Stimulated activated naive B cell treated with anti-CD40 and anti-IgM and Interleukin-4, amounts not matched to agents 10 μg/mL and 1 μg/mL and 100 μg/mL, for 72 hours (primary cell): ENCODE measurements around the gene TOP2A.

Source experiments
- ATAC-seq, 2 donors: fragments of 150-1000 bp; cut with Tn5 transposase; replicated peaks; 2 replicates each; pipeline ENCODE4 v1.10.0; 2021; ENCODE audit warnings: moderate library complexity in 1 of 2
- DNase-seq: peaks from one replicate; pipeline ENCODE4 v3.0.0; 2021
- H3K27ac Mint-ChIP-seq: one replicate; pipeline ENCODE4 v1.8.0; 2022; ENCODE audit warnings: mild to moderate bottlenecking, mixed read lengths
- H3K27me3 Mint-ChIP-seq, 2 donors: one replicate each; pipeline ENCODE4 v1.8.0; 2022; ENCODE audit warnings: mixed read lengths in 2 of 2
- H3K36me3 Mint-ChIP-seq, 2 donors: one replicate each; pipeline ENCODE4 v1.8.0; 2022; ENCODE audit warnings: mixed read lengths in 2 of 2, mild to moderate bottlenecking in 1 of 2
- H3K4me1 Mint-ChIP-seq, 2 donors: one replicate each; pipeline ENCODE4 v1.8.0; 2022; ENCODE audit warnings: mixed read lengths in 2 of 2, mild to moderate bottlenecking in 1 of 2
- H3K4me3 Mint-ChIP-seq, 2 donors: one replicate each; pipeline ENCODE4 v1.8.0; 2022; ENCODE audit warnings: mild to moderate bottlenecking in 2 of 2, mixed read lengths in 2 of 2, moderate library complexity in 1 of 2
- H3K9me3 Mint-ChIP-seq, 2 donors: one replicate each; pipeline ENCODE4 v1.8.0; 2022; ENCODE audit warnings: mixed read lengths in 2 of 2, mild to moderate bottlenecking in 1 of 2

Gene TOP2A

DNA sequence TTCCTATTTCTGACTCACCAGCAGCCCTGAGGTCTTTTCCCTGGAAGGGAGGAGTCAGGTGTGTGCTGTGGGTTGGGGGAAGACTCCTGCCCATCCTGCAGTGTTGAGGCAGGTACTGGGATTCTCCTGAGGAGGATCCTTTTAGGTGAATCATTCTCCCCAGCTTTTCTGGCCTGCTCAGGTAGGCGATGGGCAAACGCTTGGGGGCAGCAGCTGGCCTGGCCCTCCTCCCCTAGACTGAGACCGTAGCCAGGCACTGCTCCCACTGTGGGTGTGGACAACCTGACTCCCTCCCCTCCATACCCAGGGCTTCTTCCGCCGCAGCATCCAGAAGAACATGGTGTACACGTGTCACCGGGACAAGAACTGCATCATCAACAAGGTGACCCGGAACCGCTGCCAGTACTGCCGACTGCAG is 68.2 kb downstream of the TOP2A start:
- DNase-seq (no peak), ATAC-seq (no peak)
- Mint-ChIP-seq H3K4me3 (no peak overlapping the region), H3K36me3 (peaks cover 36 to 52% of the 10 kb centered on the region in 2 donors), H3K9me3 (no peaks in the 10 kb centered on the region), H3K27ac (no peak overlapping the region), H3K27me3 (no peaks in the 10 kb centered on the region), H3K4me1 (peaks cover 69 to 96% of the 10 kb centered on the region in 2 donors)

DNA sequence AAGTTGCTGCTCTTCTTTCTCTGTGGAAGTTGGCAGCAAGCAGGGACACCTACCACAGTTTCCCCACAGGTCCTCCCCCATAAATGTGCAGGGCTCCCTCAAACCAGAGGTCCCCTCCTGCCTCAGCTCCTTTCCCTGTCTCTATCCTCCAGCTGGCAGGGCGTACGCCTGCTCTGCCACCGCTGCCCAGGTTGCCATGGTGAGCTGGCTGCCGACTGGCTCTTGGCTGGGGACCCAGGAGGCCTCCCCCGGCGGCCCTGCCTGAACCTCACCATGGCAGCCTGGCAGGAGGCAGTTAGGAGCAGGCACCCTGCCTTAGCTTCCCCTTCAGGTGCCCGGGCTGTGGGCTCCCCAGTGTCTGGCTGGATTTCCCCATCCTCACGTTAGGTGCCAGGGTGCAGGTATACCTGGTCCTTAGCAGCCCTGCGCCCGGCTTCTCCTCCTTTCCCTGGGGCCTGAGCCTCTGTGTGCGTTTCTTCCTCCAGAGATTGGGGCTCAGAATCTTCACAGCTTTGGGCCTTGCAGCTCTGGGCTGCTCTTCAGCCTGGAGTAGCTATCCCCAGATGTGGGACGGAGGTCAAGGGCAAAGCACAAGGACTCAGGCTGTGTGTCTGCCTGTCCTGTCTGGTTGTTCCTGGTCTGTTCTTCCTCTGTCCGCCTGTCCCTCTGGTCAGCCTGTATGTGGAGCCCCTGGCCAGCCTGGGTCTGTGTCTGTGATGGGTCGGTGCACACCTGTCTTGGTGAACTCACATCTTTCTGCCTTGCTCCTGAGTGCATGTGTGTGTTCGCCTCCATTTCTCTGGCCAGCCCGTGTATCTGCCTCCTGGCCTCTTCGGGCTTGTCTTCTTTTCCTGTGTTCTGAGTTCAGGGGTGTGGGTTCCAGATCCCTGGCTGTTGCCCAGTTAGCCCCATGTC is 68.9 kb downstream of the TOP2A start:
- no peaks in the 10 kb centered on the region for H3K27me3 Mint-ChIP-seq
- H3K4me1 Mint-ChIP-seq = peaks cover 71 to 98% of the 10 kb centered on the region in 2 donors
- no peaks in the 10 kb centered on the region for H3K9me3 Mint-ChIP-seq
- H3K36me3 Mint-ChIP-seq = peaks cover 32 to 50% of the 10 kb centered on the region in 2 donors
- peak overlapping the region; percentile 26 for H3K27ac Mint-ChIP-seq
- ATAC-seq (no peak), DNase-seq (no peak)
- no peak overlapping the region for H3K4me3 Mint-ChIP-seq

DNA sequence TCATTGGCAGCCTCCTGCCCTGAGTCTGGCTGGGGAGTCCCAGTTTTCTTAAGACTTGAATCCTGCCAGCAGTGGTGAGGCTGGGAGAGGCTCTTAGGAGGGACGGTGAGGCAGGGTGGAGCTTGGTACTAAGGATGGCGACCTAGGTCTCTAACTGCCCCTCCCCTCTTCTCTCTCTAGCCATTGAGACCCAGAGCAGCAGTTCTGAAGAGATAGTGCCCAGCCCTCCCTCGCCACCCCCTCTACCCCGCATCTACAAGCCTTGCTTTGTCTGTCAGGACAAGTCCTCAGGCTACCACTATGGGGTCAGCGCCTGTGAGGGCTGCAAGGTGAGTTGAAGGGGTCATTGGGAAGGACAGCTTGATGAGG is 69.6 kb downstream of the TOP2A start:
- Mint-ChIP-seq H3K9me3 (no peaks in the 10 kb centered on the region), H3K4me3 (no peak overlapping the region), H3K36me3 (peaks cover 33 to 50% of the 10 kb centered on the region in 2 donors), H3K27me3 (no peaks in the 10 kb centered on the region), H3K27ac (peak overlapping the region; percentile 37), H3K4me1 (peaks cover 77 to 99% of the 10 kb centered on the region in 2 donors)
- DNase-seq (no peak), ATAC-seq (no peak)

DNA sequence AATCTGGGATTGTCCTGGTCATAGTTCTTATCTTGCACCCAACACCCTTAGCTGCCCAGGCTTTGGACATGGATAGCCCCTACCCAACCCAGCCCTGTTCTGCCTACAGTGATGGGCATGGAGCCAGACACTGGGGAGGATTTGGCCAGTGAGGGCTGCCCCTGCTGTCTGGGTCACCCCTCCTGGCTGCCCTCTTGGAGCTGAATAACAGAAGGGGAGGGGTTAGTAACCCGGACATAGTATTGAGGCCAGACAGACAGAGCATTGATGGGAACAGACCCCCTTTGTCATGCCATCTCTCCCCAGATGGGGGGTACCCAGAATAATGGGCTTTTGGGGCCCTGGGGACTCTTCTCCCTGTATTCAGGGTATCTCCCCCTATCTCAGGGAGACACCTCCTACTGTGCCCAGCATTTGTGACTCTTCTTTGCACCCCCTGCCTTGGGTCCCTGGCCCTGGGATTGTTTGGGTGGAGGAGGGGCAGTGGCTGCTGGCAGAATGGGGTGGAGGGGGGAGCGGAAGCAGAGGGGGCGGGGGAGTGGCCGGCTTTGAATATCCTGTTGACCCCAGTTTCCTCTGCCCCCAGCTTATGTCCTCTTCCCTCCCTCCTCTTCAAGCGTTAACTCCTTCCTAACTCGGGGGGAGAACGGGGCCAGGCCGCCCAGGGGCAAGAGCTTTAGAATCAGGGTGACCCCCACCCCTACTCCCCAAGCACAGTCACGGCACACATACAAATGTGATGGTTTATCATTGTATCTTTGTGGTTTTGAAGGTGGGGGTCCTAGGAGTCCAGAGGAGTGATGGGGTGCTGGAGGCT is 70.2 kb downstream of the TOP2A start:
- Mint-ChIP-seq H3K27ac (peak overlapping the region; percentile 37), H3K27me3 (no peaks in the 10 kb centered on the region), H3K9me3 (no peaks in the 10 kb centered on the region), H3K4me3 (no peak overlapping the region), H3K4me1 (peaks cover 77 to 99% of the 10 kb centered on the region in 2 donors), H3K36me3 (peaks cover 29 to 50% of the 10 kb centered on the region in 2 donors)
- DNase-seq (no peak), ATAC-seq (no peak)

DNA sequence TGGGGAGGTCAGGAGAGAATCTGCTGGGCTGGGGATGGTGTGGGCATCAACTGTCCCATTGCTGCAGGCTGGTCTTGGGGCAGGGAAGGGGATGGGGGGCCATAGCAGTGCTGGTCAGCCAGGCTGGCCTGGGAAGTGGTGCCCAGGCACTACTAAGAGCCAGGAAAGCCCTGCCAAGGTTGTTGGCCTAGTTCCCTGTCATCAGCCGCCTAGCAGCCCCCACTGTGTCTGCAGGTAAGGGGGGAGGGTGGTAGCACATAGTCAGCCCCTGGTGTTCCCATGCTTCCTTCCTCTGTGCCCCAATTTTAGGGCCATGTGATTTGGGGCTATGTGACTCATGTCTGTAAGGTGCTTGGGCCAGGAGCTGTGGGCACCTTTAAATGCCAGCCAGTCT is 70.9 kb downstream of the TOP2A start:
- H3K27me3 Mint-ChIP-seq = no peaks in the 10 kb centered on the region
- H3K9me3 Mint-ChIP-seq = no peaks in the 10 kb centered on the region
- no peak overlapping the region for H3K4me3 Mint-ChIP-seq
- H3K36me3 Mint-ChIP-seq = peaks cover 22 to 43% of the 10 kb centered on the region in 2 donors
- peaks cover 69 to 99% of the 10 kb centered on the region in 2 donors for H3K4me1 Mint-ChIP-seq
- DNase-seq = no peak
- peak overlapping the region; percentile 20 for H3K27ac Mint-ChIP-seq
- ATAC-seq = no peak

DNA sequence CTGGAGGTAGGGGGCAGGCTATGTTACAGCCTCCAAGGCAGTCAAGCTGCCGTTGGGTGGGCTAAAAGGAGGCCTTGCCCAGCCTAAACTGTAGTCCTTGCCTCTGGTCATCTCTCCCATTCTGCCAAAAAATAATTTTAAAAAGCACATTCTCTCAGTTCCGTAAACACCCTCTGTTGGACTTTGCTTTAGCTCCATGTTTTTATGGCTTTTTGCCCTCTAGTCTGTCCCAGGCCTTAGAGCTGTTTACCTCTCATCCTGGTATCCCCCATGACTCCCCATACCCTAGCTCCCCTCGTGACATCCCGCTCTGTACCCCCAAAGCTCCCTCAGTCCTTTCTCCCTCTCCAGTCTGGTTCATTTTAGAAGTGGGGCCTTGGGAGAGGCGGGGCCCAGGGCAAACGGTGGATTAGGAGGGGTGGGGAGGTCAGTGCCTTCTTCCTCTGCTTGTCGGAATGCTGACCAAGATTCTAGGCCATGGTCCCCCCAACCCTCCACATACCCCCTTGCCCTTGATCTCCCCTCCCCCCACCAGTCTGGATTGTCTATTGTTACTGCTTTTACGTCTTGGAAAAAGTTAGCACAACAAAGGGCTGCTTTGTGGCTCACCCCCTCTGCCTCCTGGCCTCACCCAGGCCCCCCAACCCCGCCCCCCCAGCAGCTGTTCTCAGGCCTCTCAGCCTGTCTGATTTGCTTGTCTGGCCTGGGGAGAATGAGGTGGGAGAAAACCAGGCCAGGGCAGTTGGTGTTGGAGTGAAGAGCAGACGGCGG is 71.5 kb downstream of the TOP2A start:
- DNase-seq = no peak
- Mint-ChIP-seq H3K9me3 (no peaks in the 10 kb centered on the region), H3K4me1 (peaks cover 64 to 99% of the 10 kb centered on the region in 2 donors), H3K4me3 (peak overlapping the region; percentile 29 to 78), H3K36me3 (peaks cover 18 to 38% of the 10 kb centered on the region in 2 donors), H3K27ac (peak overlapping the region; percentile 83), H3K27me3 (no peaks in the 10 kb centered on the region)
- ATAC-seq = no peak

DNA sequence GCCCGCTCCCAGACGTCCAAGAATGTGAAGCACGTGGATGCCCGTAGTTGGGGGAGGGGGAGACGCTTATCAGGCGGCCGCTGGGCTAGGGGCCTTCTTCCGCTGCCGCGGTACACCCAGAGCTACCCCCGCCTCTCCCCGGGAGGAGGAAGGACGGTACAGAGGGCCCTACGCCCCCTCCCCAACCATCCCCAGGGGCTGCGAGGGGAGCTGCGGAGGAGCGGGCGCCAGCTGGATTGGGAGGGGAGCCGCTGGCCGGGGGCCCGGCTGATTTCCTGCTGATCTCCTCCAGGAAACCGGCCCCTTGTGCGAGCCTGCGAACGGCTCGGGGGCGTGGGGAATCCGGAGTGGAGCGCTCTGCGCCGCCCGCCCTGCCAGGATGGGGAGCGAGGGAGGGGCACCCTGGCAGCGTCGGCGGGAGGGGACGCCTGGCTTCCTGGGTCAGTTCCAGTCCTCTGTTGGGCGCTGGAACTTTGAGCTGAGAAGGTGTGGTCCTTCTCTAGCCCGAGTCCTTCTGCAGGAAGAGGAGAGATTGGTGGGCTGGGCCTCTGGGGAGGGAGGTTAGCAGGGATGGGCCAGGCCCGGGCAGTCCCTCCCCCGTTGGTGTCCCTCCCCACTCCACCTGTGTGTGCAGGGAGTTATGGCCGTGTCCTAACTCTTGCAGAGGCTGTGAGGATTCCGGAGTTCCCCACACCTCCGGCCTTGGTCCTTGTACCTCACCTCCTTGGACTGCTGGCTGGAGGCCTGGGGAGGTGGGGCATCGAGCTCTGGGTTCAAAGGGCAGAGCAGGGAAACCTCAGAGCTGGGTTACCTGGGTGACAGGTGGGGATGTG is 72.3 kb downstream of the TOP2A start:
- Mint-ChIP-seq H3K9me3 (no peaks in the 10 kb centered on the region), H3K27ac (peak overlapping the region; percentile 57), H3K4me3 (peak overlapping the region; percentile 73 to 78), H3K36me3 (peaks cover 19 to 40% of the 10 kb centered on the region in 2 donors), H3K4me1 (peaks cover 68 to 99% of the 10 kb centered on the region in 2 donors), H3K27me3 (no peaks in the 10 kb centered on the region)
- ATAC-seq (no peak), DNase-seq (no peak)

DNA sequence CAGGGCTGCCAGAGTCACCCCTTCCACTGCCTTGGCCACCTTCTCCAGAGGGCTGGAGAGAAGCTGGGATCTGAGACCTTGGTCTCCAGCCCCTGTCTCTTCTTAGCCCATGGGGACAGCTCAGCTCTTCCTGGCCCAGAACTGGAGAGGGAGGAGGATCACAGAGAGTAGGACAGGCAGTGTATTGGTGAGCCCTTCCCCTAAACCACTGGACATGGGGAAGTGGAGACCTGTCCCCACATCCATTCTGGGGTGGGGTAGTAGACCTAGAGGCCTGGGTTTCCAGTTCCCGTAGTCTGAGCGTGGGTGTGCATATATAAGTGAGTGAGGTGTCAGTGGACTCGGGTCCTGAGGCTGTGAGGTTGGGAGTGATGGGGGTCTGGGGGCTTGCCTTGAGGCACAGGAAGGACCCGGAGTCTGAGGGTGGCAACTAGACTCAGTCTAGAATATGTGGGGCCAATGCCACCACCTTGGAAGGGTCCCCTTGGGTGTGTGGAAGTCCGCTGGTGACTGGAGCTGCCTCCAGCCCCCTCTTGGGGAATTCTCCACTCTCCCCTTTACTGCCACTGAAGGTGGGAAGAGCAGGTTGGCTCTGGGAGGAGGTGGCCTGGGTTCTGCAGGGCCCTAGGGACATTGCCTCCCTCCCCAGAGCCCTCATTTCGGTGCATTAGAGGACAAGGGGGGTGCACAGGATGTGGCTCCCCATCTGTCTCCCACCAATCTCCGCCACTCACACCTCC is 73.1 kb downstream of the TOP2A start:
- Mint-ChIP-seq H3K27me3 (no peaks in the 10 kb centered on the region), H3K4me1 (peaks cover 69 to 99% of the 10 kb centered on the region in 2 donors), H3K4me3 (peak overlapping the region; percentile 73 to 78), H3K27ac (peak overlapping the region; percentile 57), H3K9me3 (no peaks in the 10 kb centered on the region), H3K36me3 (peaks cover 19 to 40% of the 10 kb centered on the region in 2 donors)
- ATAC-seq (no peak), DNase-seq (no peak)

DNA sequence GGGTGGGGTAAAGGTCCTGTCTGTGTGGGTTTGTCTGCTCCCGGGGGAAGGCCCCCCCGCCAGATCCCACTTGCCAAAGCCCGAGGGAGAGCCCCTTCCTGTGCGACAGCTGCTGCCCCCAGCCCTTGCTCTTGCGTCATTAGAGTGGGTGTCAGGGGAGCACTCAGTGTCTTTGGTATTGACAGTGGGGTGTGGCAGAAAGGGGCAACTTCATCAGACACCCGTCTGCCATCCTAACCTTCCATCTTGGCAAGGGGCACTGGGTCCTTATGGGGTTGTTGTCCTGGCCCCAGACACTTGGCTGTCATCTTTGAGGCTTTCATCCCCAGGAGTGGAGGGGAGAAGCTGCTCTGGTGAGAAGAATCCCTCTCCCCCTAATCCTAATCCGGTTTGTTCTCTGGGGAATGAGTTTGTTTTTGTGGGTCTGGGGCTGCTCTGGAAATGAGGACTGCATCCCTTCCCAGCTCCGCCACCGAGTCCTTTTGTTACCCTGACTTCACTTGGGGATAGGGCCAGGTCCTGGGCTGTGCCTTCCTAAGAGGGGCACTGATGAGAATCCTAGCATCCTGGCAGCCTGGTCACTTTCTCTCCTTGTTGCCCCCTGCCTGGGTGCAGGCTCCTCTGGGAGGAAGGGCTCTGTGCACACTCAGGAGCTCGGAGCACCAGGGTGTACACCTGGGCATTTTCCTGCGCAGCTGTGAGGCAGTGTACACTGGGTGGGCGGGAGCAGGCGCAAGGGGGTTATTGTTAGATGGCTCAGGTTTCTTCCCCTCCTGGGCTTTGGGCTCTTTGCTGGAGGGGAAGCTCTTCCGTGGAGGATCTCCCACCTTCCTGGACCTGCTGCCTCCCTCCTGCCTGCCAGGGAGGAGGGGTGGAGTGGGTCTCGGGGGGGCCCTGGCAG is 74.2 kb downstream of the TOP2A start:
- ATAC-seq = peak; percentile 19 to 20
- peak overlapping the region; percentile 78 for H3K4me3 Mint-ChIP-seq
- H3K36me3 Mint-ChIP-seq = peaks cover 17 to 34% of the 10 kb centered on the region in 2 donors
- no peaks in the 10 kb centered on the region for H3K9me3 Mint-ChIP-seq
- peak overlapping the region; percentile 91 for H3K27ac Mint-ChIP-seq
- H3K4me1 Mint-ChIP-seq = peaks cover 71 to 97% of the 10 kb centered on the region in 2 donors
- no peak for DNase-seq
- no peaks in the 10 kb centered on the region for H3K27me3 Mint-ChIP-seq

DNA sequence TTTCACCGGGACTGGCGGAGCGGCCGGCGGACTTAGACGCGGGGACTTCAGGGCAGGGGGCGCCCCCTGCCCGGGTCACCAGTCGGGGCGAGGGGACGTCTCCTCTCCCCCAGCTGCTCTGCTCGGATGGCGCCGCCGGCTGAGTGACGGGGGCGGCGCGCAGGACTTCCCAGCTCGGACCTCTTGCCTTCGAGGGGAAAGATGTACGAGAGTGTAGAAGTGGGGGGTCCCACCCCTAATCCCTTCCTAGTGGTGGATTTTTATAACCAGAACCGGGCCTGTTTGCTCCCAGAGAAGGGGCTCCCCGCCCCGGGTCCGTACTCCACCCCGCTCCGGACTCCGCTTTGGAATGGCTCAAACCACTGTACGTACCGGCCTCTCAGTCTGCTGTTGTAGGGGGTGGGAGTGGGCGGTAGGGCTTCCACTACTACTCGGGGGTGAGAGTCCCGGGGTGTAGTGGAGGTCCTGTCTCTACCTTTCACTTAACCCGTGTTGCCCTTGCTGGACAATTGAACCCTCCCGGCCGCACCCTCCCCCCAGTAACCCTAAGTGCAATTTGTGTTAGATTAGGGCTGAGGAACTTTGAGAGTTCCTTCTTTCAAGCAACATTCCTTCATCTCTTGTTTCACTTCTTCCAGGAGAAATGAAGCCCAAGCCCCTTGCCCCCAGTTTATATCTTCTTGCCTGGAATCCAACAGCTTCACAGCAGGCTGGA is 75.0 kb downstream of the TOP2A start:
- peaks cover 0 to 2% of the 10 kb centered on the region in 2 donors for H3K9me3 Mint-ChIP-seq
- H3K27me3 Mint-ChIP-seq = no peaks in the 10 kb centered on the region
- DNase-seq (no peak), ATAC-seq (no peak)
- peaks cover 23 to 38% of the 10 kb centered on the region in 2 donors for H3K36me3 Mint-ChIP-seq
- H3K4me3 Mint-ChIP-seq = peak overlapping the region; percentile 78
- peaks cover 72 to 98% of the 10 kb centered on the region in 2 donors for H3K4me1 Mint-ChIP-seq
- peak overlapping the region; percentile 91 for H3K27ac Mint-ChIP-seq

DNA sequence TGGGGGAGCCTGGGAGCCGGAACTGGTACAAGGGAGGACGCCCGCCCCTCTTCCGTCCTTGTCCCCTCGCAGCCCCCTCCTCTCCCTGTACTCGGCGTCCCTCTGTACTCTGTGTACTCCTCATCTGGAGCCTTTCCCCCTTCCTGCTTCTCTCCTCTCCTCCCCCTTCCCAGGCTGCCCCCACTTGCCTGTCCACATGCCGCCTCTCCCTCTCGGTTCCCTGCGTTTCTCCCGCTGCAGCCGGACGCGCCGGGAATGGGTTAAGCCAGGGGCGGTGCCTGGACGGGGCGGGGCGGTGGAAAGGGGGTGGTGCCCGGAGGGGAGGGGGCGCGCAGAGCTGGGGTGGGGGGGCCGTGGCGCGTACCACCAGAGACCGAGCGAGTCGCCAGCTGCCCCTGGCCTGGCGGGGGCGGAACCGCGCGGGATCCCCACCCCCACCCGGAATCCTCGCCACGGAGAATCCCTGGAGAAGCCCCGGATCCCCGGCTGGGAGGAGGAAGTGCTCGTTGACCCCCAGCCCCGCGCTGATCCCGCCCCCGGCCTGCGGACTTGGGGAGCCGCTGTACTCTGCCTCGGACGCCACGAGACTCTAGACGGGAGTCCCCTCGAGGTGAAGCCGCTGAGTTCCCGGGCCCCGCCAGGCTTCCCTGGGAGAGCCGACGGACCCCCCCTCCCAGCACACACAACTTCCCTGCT is 75.7 kb downstream of the TOP2A start:
- no peaks in the 10 kb centered on the region for H3K27me3 Mint-ChIP-seq
- DNase-seq (no peak), ATAC-seq (no peak)
- H3K27ac Mint-ChIP-seq = peak overlapping the region; percentile 91
- H3K36me3 Mint-ChIP-seq = peaks cover 24 to 44% of the 10 kb centered on the region in 2 donors
- peak overlapping the region; percentile 78 to 80 for H3K4me3 Mint-ChIP-seq
- H3K4me1 Mint-ChIP-seq = peaks cover 67 to 98% of the 10 kb centered on the region in 2 donors
- peaks cover 0 to 2% of the 10 kb centered on the region in 2 donors for H3K9me3 Mint-ChIP-seq
